ENCODE results near the gene ZER1.

Gene ZER1

GRCh38 chr9:128731093-128731492, 40.6 kb downstream of the ZER1 start:
- Histone ChIP-seq H3K23ac (ENCODE audit: low read length in 2 of 2) (no peak overlapping the region), H3K4ac (ENCODE audit: low read depth in 1 of 2, low read length in 2 of 2) (no peak overlapping the region), H3K9me3 (ENCODE audit: control insufficient read depth, low read length) (no peaks in the 10 kb centered on the region), H4K91ac (ENCODE audit: low read length) (no peak overlapping the region), H2BK15ac (ENCODE audit: low read depth, poor library complexity, severe bottlenecking) (no peak overlapping the region), H3K4me2 (ENCODE audit: low read length, poor library complexity, severe bottlenecking) (no peak overlapping the region), H2BK120ac (ENCODE audit: low read depth, low read length) (no peak overlapping the region), H3K36me3 (ENCODE audit: control insufficient read depth in 1 of 2, insufficient read depth in 2 of 2, low read depth in 1 of 2, low read length in 2 of 2) (peaks cover 31 to 35% of the 10 kb centered on the region in 2 experiments), H3K4me3 (ENCODE audit: insufficient read depth in 1 of 2, low read depth in 1 of 2, low read length in 2 of 2) (no peak overlapping the region), H3K18ac (ENCODE audit: low read depth in 1 of 2, low read length in 2 of 2) (no peak overlapping the region), H3K9ac (ENCODE audit: low read length) (no peak overlapping the region), H4K8ac (ENCODE audit: low read length) (no peak overlapping the region), H3K14ac (ENCODE audit: low read length in 2 of 2) (no peak overlapping the region), H2BK5ac (ENCODE audit: low read depth, low read length, poor library complexity, severe bottlenecking) (no peak overlapping the region), H2BK12ac (ENCODE audit: low read length in 2 of 2) (no peak overlapping the region), H3K27ac (ENCODE audit: low read length, poor library complexity, severe bottlenecking) (no peak overlapping the region), H3K27me3 (ENCODE audit: control insufficient read depth in 1 of 2, insufficient read depth in 1 of 2, low read length in 2 of 2) (no peaks in the 10 kb centered on the region), H2AFZ (ENCODE audit: low read depth, low read length) (no peak overlapping the region), H3K4me1 (ENCODE audit: control insufficient read depth, insufficient read depth, low read depth, low read length) (peaks cover 24% of the 10 kb centered on the region), H3K79me1 (replicated peaks; ENCODE audit: low read length, poor library complexity, severe bottlenecking) (peaks cover 2% of the 10 kb centered on the region), H2AK5ac (ENCODE audit: low read length, severe bottlenecking) (no peak overlapping the region)
- DNase-seq = no peak
- WGBS = 98% methylated on average over 13 of the region's 13 CpGs

- H3K4ac ChIP-seq (ENCODE audit: low read depth in 1 of 2, low read length in 2 of 2) = no peak overlapping the region
- peaks cover 25 to 29% of the 10 kb centered on the region in 2 experiments for H3K36me3 ChIP-seq (ENCODE audit: control insufficient read depth in 1 of 2, insufficient read depth in 2 of 2, low read depth in 1 of 2, low read length in 2 of 2)
- 93% methylated on average over 26 of the region's 27 CpGs for WGBS
Measured at GRCh38 chr9:128729766-128730517, 41.8 kb downstream of the ZER1 start.

GRCh38 chr9:128729302-128729701, 42.4 kb downstream of the ZER1 start:
- Histone ChIP-seq H3K4me3 (ENCODE audit: insufficient read depth in 1 of 2, low read depth in 1 of 2, low read length in 2 of 2) (no peak overlapping the region), H2BK15ac (ENCODE audit: low read depth, poor library complexity, severe bottlenecking) (no peak overlapping the region), H3K4me2 (ENCODE audit: low read length, poor library complexity, severe bottlenecking) (peak overlapping the region; percentile 41), H4K8ac (ENCODE audit: low read length) (no peak overlapping the region), H2BK12ac (ENCODE audit: low read length in 2 of 2) (no peak overlapping the region), H4K91ac (ENCODE audit: low read length) (no peak overlapping the region), H3K36me3 (ENCODE audit: control insufficient read depth in 1 of 2, insufficient read depth in 2 of 2, low read depth in 1 of 2, low read length in 2 of 2) (peaks cover 23% of the 10 kb centered on the region in 2 experiments), H3K79me1 (replicated peaks; ENCODE audit: low read length, poor library complexity, severe bottlenecking) (peaks cover 2% of the 10 kb centered on the region), H3K14ac (ENCODE audit: low read length in 2 of 2) (no peak overlapping the region), H3K23ac (ENCODE audit: low read length in 2 of 2) (no peak overlapping the region), H3K27ac (ENCODE audit: low read length, poor library complexity, severe bottlenecking) (peak overlapping the region; percentile 18), H3K9ac (ENCODE audit: low read length) (no peak overlapping the region), H3K27me3 (ENCODE audit: control insufficient read depth in 1 of 2, insufficient read depth in 1 of 2, low read length in 2 of 2) (no peaks in the 10 kb centered on the region), H3K9me3 (ENCODE audit: control insufficient read depth, low read length) (no peaks in the 10 kb centered on the region), H2AK5ac (ENCODE audit: low read length, severe bottlenecking) (no peak overlapping the region), H2AFZ (ENCODE audit: low read depth, low read length) (no peak overlapping the region), H2BK120ac (ENCODE audit: low read depth, low read length) (no peak overlapping the region), H3K18ac (ENCODE audit: low read depth in 1 of 2, low read length in 2 of 2) (no peak overlapping the region), H3K4ac (ENCODE audit: low read depth in 1 of 2, low read length in 2 of 2) (no peak overlapping the region), H2BK5ac (ENCODE audit: low read depth, low read length, poor library complexity, severe bottlenecking) (no peak overlapping the region), H3K4me1 (ENCODE audit: control insufficient read depth, insufficient read depth, low read depth, low read length) (peaks cover 32% of the 10 kb centered on the region)
- WGBS = 80% methylated on average over 5 of the region's 5 CpGs
- no peak for DNase-seq

More at GRCh38 chr9:128729766-128730517, 41.8 kb downstream of the ZER1 start:
- no peak overlapping the region for H4K91ac ChIP-seq (ENCODE audit: low read length)
- peaks cover 2% of the 10 kb centered on the region for H3K79me1 ChIP-seq (replicated peaks; ENCODE audit: low read length, poor library complexity, severe bottlenecking)
- no peak overlapping the region for H3K9ac ChIP-seq (ENCODE audit: low read length)
- no peak overlapping the region for H2BK120ac ChIP-seq (ENCODE audit: low read depth, low read length)
- no peak overlapping the region for H3K14ac ChIP-seq (ENCODE audit: low read length in 2 of 2)
- no peak overlapping the region for H2AFZ ChIP-seq (ENCODE audit: low read depth, low read length)
- no peak overlapping the region for H2AK5ac ChIP-seq (ENCODE audit: low read length, severe bottlenecking)
- peak overlapping the region; percentile 18 for H3K27ac ChIP-seq (ENCODE audit: low read length, poor library complexity, severe bottlenecking)
- H3K23ac ChIP-seq (ENCODE audit: low read length in 2 of 2) = no peak overlapping the region
- H2BK12ac ChIP-seq (ENCODE audit: low read length in 2 of 2) = no peak overlapping the region
- no peak for DNase-seq
- H3K9me3 ChIP-seq (ENCODE audit: control insufficient read depth, low read length) = no peaks in the 10 kb centered on the region
- peaks cover 26% of the 10 kb centered on the region for H3K4me1 ChIP-seq (ENCODE audit: control insufficient read depth, insufficient read depth, low read depth, low read length)
- peak overlapping the region; percentile 41 for H3K4me2 ChIP-seq (ENCODE audit: low read length, poor library complexity, severe bottlenecking)
- H4K8ac ChIP-seq (ENCODE audit: low read length) = no peak overlapping the region
- H3K27me3 ChIP-seq (ENCODE audit: control insufficient read depth in 1 of 2, insufficient read depth in 1 of 2, low read length in 2 of 2) = no peaks in the 10 kb centered on the region
- no peak overlapping the region for H3K18ac ChIP-seq (ENCODE audit: low read depth in 1 of 2, low read length in 2 of 2)
- H2BK15ac ChIP-seq (ENCODE audit: low read depth, poor library complexity, severe bottlenecking) = no peak overlapping the region
- no peak overlapping the region for H3K4me3 ChIP-seq (ENCODE audit: insufficient read depth in 1 of 2, low read depth in 1 of 2, low read length in 2 of 2)
- no peak overlapping the region for H2BK5ac ChIP-seq (ENCODE audit: low read depth, low read length, poor library complexity, severe bottlenecking)

- H2AFZ ChIP-seq (ENCODE audit: low read depth, low read length) = no peak overlapping the region
- no peak overlapping the region for H2BK12ac ChIP-seq (ENCODE audit: low read length in 2 of 2)
- no peaks in the 10 kb centered on the region for H3K9me3 ChIP-seq (ENCODE audit: control insufficient read depth, low read length)
- H2AK5ac ChIP-seq (ENCODE audit: low read length, severe bottlenecking) = no peak overlapping the region
- H3K14ac ChIP-seq (ENCODE audit: low read length in 2 of 2) = no peak overlapping the region
- H3K27me3 ChIP-seq (ENCODE audit: control insufficient read depth in 1 of 2, insufficient read depth in 1 of 2, low read length in 2 of 2) = no peaks in the 10 kb centered on the region
- DNase-seq = no peak
- H3K4me1 ChIP-seq (ENCODE audit: control insufficient read depth, insufficient read depth, low read depth, low read length) = peaks cover 34% of the 10 kb centered on the region
- H4K91ac ChIP-seq (ENCODE audit: low read length) = no peak overlapping the region
- peaks cover 19 to 23% of the 10 kb centered on the region in 2 experiments for H3K36me3 ChIP-seq (ENCODE audit: control insufficient read depth in 1 of 2, insufficient read depth in 2 of 2, low read depth in 1 of 2, low read length in 2 of 2)
- H3K27ac ChIP-seq (ENCODE audit: low read length, poor library complexity, severe bottlenecking) = no peak overlapping the region
- H3K4me2 ChIP-seq (ENCODE audit: low read length, poor library complexity, severe bottlenecking) = no peak overlapping the region
- 75% methylated on average over 7 of the region's 7 CpGs for WGBS
- peaks cover 2% of the 10 kb centered on the region for H3K79me1 ChIP-seq (replicated peaks; ENCODE audit: low read length, poor library complexity, severe bottlenecking)
- H2BK120ac ChIP-seq (ENCODE audit: low read depth, low read length) = no peak overlapping the region
- H2BK5ac ChIP-seq (ENCODE audit: low read depth, low read length, poor library complexity, severe bottlenecking) = no peak overlapping the region
- H3K23ac ChIP-seq (ENCODE audit: low read length in 2 of 2) = no peak overlapping the region
- no peak overlapping the region for H3K4me3 ChIP-seq (ENCODE audit: insufficient read depth in 1 of 2, low read depth in 1 of 2, low read length in 2 of 2)
- H3K4ac ChIP-seq (ENCODE audit: low read depth in 1 of 2, low read length in 2 of 2) = no peak overlapping the region
- H3K9ac ChIP-seq (ENCODE audit: low read length) = no peak overlapping the region
- no peak overlapping the region for H2BK15ac ChIP-seq (ENCODE audit: low read depth, poor library complexity, severe bottlenecking)
- H4K8ac ChIP-seq (ENCODE audit: low read length) = no peak overlapping the region
- H3K18ac ChIP-seq (ENCODE audit: low read depth in 1 of 2, low read length in 2 of 2) = no peak overlapping the region
Measured at GRCh38 chr9:128728298-128728697, 43.4 kb downstream of the ZER1 start.

Measured in mesenchymal stem cell (in vitro differentiated cells and primary cell).